ENCODE measurements around the gene TXNL4B. TPM values are rescaled to one million over a fixed set of nuclear protein-coding genes. Genes with fewer than 3 reads are reported as not detected.

The TXNL4B gene
- total and polyA plus RNA-seq, 2 donors from 2014 or later = 11.9 to 16.1 TPM

DNA sequence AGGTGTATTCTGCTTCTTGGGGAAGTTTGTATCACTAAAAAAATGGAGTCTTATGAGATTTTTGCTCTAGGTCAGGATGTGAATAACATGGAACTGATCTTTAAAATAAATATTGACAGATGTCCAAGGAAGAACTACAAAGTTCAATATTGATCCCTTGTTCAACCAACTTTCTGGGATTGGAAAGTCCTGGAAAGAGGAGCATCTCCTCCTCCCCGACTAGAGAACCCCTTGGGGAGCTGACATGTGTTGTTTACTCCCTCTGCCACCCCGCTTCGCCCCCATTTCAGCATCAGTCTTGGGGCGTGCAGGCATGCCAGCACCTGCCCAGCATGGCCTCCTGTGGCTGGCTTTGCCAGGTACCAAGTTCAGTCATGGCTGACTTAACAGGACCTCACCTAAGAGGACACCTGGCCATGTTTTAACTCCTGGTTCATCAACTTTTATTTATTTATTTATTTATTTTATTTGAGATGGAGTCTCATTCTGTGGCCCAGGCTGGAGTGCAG is 44.7 kb upstream of the TXNL4B start:
- DNase-seq (no peak), FAIRE-seq (no peak)
- TF ChIP-seq, protein P1, sequence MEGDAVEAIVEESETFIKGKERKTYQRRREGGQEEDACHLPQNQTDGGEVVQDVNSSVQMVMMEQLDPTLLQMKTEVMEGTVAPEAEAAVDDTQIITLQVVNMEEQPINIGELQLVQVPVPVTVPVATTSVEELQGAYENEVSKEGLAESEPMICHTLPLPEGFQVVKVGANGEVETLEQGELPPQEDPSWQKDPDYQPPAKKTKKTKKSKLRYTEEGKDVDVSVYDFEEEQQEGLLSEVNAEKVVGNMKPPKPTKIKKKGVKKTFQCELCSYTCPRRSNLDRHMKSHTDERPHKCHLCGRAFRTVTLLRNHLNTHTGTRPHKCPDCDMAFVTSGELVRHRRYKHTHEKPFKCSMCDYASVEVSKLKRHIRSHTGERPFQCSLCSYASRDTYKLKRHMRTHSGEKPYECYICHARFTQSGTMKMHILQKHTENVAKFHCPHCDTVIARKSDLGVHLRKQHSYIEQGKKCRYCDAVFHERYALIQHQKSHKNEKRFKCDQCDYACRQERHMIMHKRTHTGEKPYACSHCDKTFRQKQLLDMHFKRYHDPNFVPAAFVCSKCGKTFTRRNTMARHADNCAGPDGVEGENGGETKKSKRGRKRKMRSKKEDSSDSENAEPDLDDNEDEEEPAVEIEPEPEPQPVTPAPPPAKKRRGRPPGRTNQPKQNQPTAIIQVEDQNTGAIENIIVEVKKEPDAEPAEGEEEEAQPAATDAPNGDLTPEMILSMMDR (IDR thresholded peaks at IDR 0.05; ENCODE audit: borderline replicate concordance, extremely low read depth, insufficient read depth) = no peak
- Histone ChIP-seq H3K27me3 (ENCODE audit: control insufficient read depth, insufficient read depth, low read length) (no peaks in the 10 kb centered on the region), H3K9me3 (ENCODE audit: control insufficient read depth in 2 of 3, insufficient read depth in 1 of 3, low read length in 3 of 3) (no peaks in the 10 kb centered on the region), H3K4me1 (ENCODE audit: control insufficient read depth in 2 of 3, insufficient read depth in 2 of 3, low read depth in 1 of 3, low read length in 3 of 3) (no peaks in the 10 kb centered on the region), H3K4me3 (ENCODE audit: low read length in 3 of 3) (no peak overlapping the region), H3K36me3 (ENCODE audit: control insufficient read depth in 2 of 3, insufficient read depth in 3 of 3, low read length in 3 of 3) (no peaks in the 10 kb centered on the region), H3K9ac (ENCODE audit: low read length in 3 of 3) (no peak overlapping the region), H3K27ac (ENCODE audit: low read depth in 2 of 2, low read length in 2 of 2) (no peak overlapping the region)
- intact Hi-C loops (cut with DNase I) = no loop called here

DNA sequence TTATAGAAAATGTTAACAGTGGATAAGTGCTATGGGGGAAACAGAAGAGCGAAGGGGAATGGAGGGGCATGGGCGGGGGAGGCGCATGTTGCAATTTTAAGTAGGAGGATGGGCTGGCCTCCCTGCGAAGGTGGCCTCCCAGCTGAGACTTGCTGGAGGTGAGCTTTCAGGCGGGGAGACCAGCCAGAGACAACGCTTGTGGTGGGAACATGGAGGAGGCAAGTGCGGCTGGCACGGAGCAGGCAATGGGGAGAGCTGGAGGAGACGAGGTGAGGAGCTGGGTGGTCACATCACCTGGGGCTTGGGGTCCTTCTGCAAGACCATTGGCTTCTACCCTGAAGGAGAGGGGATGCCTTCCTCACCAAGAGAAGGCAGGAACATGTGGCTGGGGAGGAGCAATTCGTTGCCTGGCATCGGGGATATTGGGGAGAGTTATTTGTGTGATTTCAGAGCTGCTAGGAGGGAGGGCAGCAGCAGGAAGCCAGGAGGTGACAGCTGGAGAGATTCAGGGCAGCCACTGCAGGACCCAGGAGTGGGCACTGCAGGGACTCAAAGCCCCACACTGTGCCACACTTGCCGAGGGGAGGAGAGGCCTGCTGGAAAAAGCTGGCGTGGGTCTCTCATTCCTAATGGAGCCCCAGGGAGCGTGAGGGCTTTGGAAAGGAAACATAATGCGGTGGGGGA is 44.1 kb upstream of the TXNL4B start:
- intact Hi-C loops (cut with DNase I) = no loop called here
- H3K27ac ChIP-seq (ENCODE audit: low read depth in 2 of 2, low read length in 2 of 2) = no peak overlapping the region
- no peak overlapping the region for H3K4me3 ChIP-seq (ENCODE audit: low read length in 3 of 3)
- H3K27me3 ChIP-seq (ENCODE audit: control insufficient read depth, insufficient read depth, low read length) = no peaks in the 10 kb centered on the region
- no peaks in the 10 kb centered on the region for H3K4me1 ChIP-seq (ENCODE audit: control insufficient read depth in 2 of 3, insufficient read depth in 2 of 3, low read depth in 1 of 3, low read length in 3 of 3)
- no peaks in the 10 kb centered on the region for H3K9me3 ChIP-seq (ENCODE audit: control insufficient read depth in 2 of 3, insufficient read depth in 1 of 3, low read length in 3 of 3)
- TF ChIP-seq, protein P1 (IDR thresholded peaks at IDR 0.05; ENCODE audit: borderline replicate concordance, extremely low read depth, insufficient read depth) = no peak
- FAIRE-seq = no peak
- H3K36me3 ChIP-seq (ENCODE audit: control insufficient read depth in 2 of 3, insufficient read depth in 3 of 3, low read length in 3 of 3) = no peaks in the 10 kb centered on the region
- DNase-seq = no peak
- H3K9ac ChIP-seq (ENCODE audit: low read length in 3 of 3) = no peak overlapping the region

GRCh38 chr16:72134507-72134906 is 41.1 kb upstream of the TXNL4B start:
- no peaks in the 10 kb centered on the region for H3K36me3 ChIP-seq (ENCODE audit: control insufficient read depth in 2 of 3, insufficient read depth in 3 of 3, low read length in 3 of 3)
- no peak overlapping the region for H3K9ac ChIP-seq (ENCODE audit: low read length in 3 of 3)
- no peaks in the 10 kb centered on the region for H3K9me3 ChIP-seq (ENCODE audit: control insufficient read depth in 2 of 3, insufficient read depth in 1 of 3, low read length in 3 of 3)
- no peak for FAIRE-seq
- intact Hi-C loops (cut with DNase I) = no loop called here
- no peak for DNase-seq
- TF ChIP-seq, protein P1 (IDR thresholded peaks at IDR 0.05; ENCODE audit: borderline replicate concordance, extremely low read depth, insufficient read depth) = no peak
- H3K27ac ChIP-seq (ENCODE audit: low read depth in 2 of 2, low read length in 2 of 2) = no peak overlapping the region
- H3K27me3 ChIP-seq (ENCODE audit: control insufficient read depth, insufficient read depth, low read length) = no peaks in the 10 kb centered on the region
- H3K4me1 ChIP-seq (ENCODE audit: control insufficient read depth in 2 of 3, insufficient read depth in 2 of 3, low read depth in 1 of 3, low read length in 3 of 3) = no peaks in the 10 kb centered on the region
- H3K4me3 ChIP-seq (ENCODE audit: low read length in 3 of 3) = no peak overlapping the region
